Effector memory CD8-positive, alpha-beta T cell (primary cell): ENCODE data around the gene SPDYE6.

ENCODE experiments used
- ATAC-seq: fragments of 150-1000 bp; cut with Tn5 transposase; replicated peaks from 2 replicates; pipeline ENCODE4 v1.10.0; 2021; ENCODE audit warnings: mild to moderate bottlenecking, moderate library complexity
- DNase-seq, 3 experiments: peaks; one replicate each; pipeline ENCODE4 v3.0.0; 2021
- H3K27ac Mint-ChIP-seq, 2 donors: one replicate each; pipeline ENCODE4 v1.8.0; 2022; ENCODE audit warnings: mild to moderate bottlenecking in 2 of 2, mixed read lengths in 2 of 2, moderate library complexity in 2 of 2
- H3K27me3 Mint-ChIP-seq, 2 donors: one replicate each; pipeline ENCODE4 v1.8.0; 2022; ENCODE audit warnings: mixed read lengths in 2 of 2
- H3K36me3 Mint-ChIP-seq: one replicate; pipeline ENCODE4 v1.8.0; 2022; ENCODE audit warnings: mild to moderate bottlenecking, moderate library complexity, mixed read lengths; ENCODE audit not compliant: insufficient read depth
- H3K4me1 Mint-ChIP-seq, 2 donors: one replicate each; pipeline ENCODE4 v1.8.0; 2022; ENCODE audit warnings: low read depth in 2 of 2, mixed read lengths in 2 of 2
- H3K4me3 Mint-ChIP-seq, 2 donors: one replicate each; pipeline ENCODE4 v1.8.0; 2022; ENCODE audit warnings: mild to moderate bottlenecking in 2 of 2, mixed read lengths in 2 of 2, moderate library complexity in 2 of 2
- H3K9me3 Mint-ChIP-seq, 2 donors: one replicate each; pipeline ENCODE4 v1.8.0; 2022; ENCODE audit warnings: mixed read lengths in 2 of 2

Gene SPDYE6

DNA sequence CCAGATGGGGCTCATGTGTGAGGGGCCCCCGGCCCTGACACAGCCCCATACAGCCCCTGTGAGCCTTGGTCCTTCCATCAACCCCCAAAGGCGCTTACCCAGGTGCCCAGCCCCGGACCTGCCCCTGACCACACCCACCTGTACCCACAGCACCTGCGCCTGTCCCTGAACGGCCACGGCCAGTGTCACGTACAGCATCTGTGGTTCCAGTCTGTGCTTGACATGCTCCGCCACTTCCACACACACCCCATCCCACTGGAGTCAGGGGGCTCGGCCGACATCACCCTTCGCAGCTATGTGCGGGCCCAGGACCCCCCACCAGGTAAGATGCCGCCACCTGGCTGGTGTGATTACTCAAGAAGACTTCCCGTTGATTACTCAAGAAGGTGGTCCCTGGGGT lies 36.1 kb downstream of the SPDYE6 start:
- Mint-ChIP-seq H3K4me3 (no peak overlapping the region), H3K27ac (no peak overlapping the region), H3K27me3 (peaks cover 6 to 38% of the 10 kb centered on the region in 2 donors), H3K9me3 (no peaks in the 10 kb centered on the region), H3K36me3 (peaks cover 4% of the 10 kb centered on the region), H3K4me1 (peaks cover 0 to 4% of the 10 kb centered on the region in 2 donors)
- DNase-seq, result no peak
- ATAC-seq, result no peak

DNA sequence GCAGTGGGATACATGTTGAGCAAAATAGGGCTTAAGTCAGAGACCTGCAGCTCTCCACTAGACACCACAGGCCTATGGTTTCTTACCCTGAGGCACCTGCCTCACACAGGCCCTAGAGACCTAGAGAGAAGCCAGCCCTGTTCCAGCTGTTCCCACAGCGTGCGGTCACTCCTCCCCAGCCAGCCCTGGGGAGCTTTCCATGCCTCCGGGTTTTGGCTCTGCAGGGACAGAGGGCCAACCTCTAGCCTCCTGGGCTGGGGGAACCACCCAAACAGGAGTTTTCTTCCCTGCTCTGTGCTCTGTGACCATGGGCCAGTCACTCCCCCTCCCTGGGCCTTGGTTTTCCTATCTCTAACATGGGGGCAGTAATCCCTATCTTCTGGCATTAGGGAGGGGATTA lies 36.6 kb downstream of the SPDYE6 start:
- ATAC-seq, result no peak
- no peak overlapping the region for H3K27ac Mint-ChIP-seq
- peaks cover 4% of the 10 kb centered on the region for H3K36me3 Mint-ChIP-seq
- peaks cover 0 to 4% of the 10 kb centered on the region in 2 donors for H3K4me1 Mint-ChIP-seq
- no peak for DNase-seq
- peaks cover 6 to 38% of the 10 kb centered on the region in 2 donors for H3K27me3 Mint-ChIP-seq
- no peak overlapping the region for H3K4me3 Mint-ChIP-seq
- no peaks in the 10 kb centered on the region for H3K9me3 Mint-ChIP-seq

DNA sequence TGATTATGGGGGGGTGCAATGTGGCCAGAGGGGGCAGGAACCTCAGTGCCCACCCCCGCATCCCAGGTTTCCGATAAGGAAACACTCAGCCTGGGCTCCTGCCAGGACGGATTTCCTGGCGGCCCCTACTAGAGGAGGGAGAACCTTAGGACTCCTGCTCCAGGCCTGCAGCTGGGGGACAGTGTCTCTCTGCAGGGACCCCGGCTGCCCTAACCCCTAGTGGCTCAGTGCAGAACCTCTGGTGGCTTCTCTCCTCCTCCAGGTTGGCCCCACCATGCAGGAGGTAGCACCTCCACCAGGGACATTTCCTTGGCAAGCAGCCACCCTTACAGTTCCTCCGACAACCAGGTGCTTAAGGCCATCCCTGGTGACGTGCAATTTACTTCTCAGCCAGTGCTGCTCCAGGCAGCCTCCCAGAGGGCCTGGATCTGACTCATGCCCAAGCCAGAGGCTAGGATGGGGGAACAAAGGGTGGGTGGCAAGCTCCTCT lies 37.7 kb downstream of the SPDYE6 start:
- Mint-ChIP-seq H3K27me3 (peaks cover 6 to 29% of the 10 kb centered on the region in 2 donors), H3K9me3 (no peaks in the 10 kb centered on the region), H3K36me3 (peaks cover 4% of the 10 kb centered on the region), H3K27ac (no peak overlapping the region), H3K4me3 (no peak overlapping the region), H3K4me1 (peaks cover 0 to 4% of the 10 kb centered on the region in 2 donors)
- DNase-seq (no peak), ATAC-seq (no peak)

DNA sequence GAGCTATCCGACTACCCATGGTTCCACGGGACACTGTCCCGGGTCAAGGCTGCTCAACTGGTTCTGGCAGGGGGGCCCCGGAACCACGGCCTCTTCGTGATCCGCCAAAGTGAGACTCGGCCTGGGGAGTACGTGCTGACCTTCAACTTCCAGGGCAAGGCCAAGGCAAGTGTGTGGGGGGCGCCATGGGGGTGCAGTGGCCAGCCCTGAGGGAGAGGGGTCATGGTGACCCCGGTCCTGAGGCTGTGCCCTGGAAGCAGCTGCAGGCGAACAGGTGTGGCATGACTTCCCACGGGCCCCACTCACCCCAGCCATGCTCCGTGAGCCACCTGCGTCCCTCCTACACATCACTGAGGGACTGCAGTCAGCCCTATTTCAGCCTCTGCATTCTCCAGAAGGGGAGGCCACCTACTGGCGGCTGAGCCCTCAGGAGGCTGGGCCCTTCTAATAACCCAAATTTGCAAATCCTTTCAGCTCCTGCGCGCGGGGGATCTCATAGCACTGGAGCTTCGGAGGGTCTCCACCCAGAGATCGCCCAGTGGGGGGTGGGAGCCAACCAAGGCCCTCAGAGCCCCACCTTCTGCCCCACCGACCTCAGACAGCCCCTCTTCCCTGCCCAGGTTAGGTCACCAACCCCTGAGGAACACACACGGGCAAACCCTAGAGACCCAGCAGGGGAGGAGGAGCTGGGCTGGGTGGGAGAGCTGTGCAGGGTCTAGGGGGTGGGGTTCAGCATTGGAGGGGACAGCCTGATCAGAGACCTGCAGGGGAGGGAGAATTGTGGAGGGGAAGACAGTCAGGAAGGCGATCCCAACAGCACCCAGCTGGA lies 38.8 kb downstream of the SPDYE6 start:
- DNase-seq (no peak), ATAC-seq (no peak)
- Mint-ChIP-seq H3K27me3 (peaks cover 2 to 20% of the 10 kb centered on the region in 2 donors), H3K4me3 (no peak overlapping the region), H3K9me3 (no peaks in the 10 kb centered on the region), H3K27ac (no peak overlapping the region), H3K4me1 (peaks cover 0 to 4% of the 10 kb centered on the region in 2 donors), H3K36me3 (peaks cover 4% of the 10 kb centered on the region)

GRCh38 chr7:102313997-102314780 lies 42.1 kb downstream of the SPDYE6 start:
- no peak overlapping the region for H3K27ac Mint-ChIP-seq
- ATAC-seq (no peak), DNase-seq (no peak)
- H3K4me1 Mint-ChIP-seq, result no peaks in the 10 kb centered on the region
- H3K4me3 Mint-ChIP-seq, result no peak overlapping the region
- H3K36me3 Mint-ChIP-seq, result peaks cover 4% of the 10 kb centered on the region
- H3K27me3 Mint-ChIP-seq, result no peaks in the 10 kb centered on the region
- no peaks in the 10 kb centered on the region for H3K9me3 Mint-ChIP-seq

- Mint-ChIP-seq H3K27ac (no peak overlapping the region), H3K9me3 (no peaks in the 10 kb centered on the region), H3K4me1 (peaks cover 0 to 1% of the 10 kb centered on the region in 2 donors), H3K4me3 (no peak overlapping the region), H3K36me3 (peaks cover 7% of the 10 kb centered on the region), H3K27me3 (no peaks in the 10 kb centered on the region)
- no peak for DNase-seq
- no peak for ATAC-seq
Observed at GRCh38 chr7:102312317-102312716, 43.9 kb downstream of the SPDYE6 start.

DNA sequence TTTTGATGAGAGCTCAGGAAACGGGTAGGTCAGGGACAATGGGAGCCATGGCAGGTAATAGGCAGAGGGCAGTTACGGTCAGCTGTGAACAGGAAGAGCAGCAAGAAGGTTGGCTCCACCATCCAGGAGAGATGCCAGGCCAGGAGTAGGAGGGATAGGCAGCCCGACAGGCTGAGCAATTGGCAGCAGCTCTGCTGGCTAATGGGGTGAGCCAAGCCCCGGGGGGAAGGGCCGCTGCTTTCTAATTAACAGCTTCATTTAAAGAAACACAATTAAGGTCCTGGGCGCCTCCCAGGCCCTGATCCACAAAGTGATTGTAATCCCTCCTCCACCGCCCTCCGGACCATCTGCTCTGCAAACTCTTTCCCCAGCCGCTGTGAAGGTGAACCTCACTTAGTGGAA lies 45.8 kb downstream of the SPDYE6 start:
- DNase-seq (no peak), ATAC-seq (no peak)
- no peak overlapping the region for H3K4me3 Mint-ChIP-seq
- H3K27me3 Mint-ChIP-seq, result no peaks in the 10 kb centered on the region
- H3K4me1 Mint-ChIP-seq, result peaks cover 5 to 17% of the 10 kb centered on the region in 2 donors
- no peaks in the 10 kb centered on the region for H3K9me3 Mint-ChIP-seq
- H3K27ac Mint-ChIP-seq, result no peak overlapping the region
- H3K36me3 Mint-ChIP-seq, result peaks cover 11% of the 10 kb centered on the region

DNA sequence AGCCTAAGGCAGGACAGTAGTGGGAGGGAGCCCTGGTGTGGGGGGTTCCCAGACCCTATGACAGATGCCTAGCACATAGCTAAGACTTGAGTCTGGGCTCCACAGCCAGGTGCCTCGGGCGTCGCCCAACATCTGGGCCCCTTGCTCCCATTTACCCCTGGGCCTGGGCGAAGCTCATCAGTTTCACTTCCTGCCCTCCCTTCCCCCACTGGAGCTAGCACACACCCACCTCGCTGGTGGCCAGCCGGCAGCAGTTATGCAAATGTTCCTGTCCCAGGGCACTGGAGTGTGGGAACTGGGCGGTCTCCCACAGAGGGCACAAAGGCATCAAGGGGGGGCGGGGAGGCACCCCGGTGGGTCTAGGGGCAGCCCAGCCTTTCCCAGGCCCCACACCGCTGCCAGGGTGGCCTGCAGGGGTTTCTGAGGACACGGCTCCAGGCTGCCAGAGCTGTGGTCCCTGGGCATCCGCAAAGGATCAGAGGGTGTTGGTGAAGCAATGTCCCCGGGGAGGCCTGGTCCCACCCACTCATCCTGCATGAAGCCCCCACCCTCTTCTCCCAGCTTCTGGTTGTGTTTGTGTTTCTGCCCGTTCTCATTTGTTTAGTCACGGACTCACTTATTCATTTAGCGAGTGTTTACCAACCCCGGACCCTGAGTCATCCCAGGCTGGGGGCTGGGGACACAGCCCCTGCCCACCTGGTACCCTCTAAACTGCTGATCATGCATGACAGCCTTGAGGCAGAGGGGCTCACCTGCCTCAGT lies 49.1 kb downstream of the SPDYE6 start:
- peaks cover 11% of the 10 kb centered on the region for H3K36me3 Mint-ChIP-seq
- ATAC-seq (peak; percentile 61), DNase-seq (no peak)
- no peaks in the 10 kb centered on the region for H3K9me3 Mint-ChIP-seq
- peaks cover 10 to 18% of the 10 kb centered on the region in 2 donors for H3K4me1 Mint-ChIP-seq
- H3K27me3 Mint-ChIP-seq, result no peaks in the 10 kb centered on the region
- H3K4me3 Mint-ChIP-seq, result peak overlapping the region; percentile 55 to 64
- H3K27ac Mint-ChIP-seq, result peak overlapping the region; percentile 80 to 85

- Mint-ChIP-seq H3K27ac (peak overlapping the region; percentile 79 to 85), H3K4me3 (peak overlapping the region; percentile 55 to 64), H3K27me3 (no peaks in the 10 kb centered on the region), H3K36me3 (peaks cover 11% of the 10 kb centered on the region), H3K9me3 (no peaks in the 10 kb centered on the region), H3K4me1 (peaks cover 10 to 18% of the 10 kb centered on the region in 2 donors)
- DNase-seq (no peak), ATAC-seq (peak; percentile 69)
Observed at GRCh38 chr7:102305414-102306268, 50.6 kb downstream of the SPDYE6 start.

- Mint-ChIP-seq H3K4me3 (no peak overlapping the region), H3K9me3 (no peaks in the 10 kb centered on the region), H3K27me3 (no peaks in the 10 kb centered on the region), H3K36me3 (peaks cover 11% of the 10 kb centered on the region), H3K27ac (no peak overlapping the region), H3K4me1 (peaks cover 10 to 18% of the 10 kb centered on the region in 2 donors)
- no peak for DNase-seq
- ATAC-seq, result no peak
Observed at GRCh38 chr7:102304668-102305067, 51.6 kb downstream of the SPDYE6 start.

DNA sequence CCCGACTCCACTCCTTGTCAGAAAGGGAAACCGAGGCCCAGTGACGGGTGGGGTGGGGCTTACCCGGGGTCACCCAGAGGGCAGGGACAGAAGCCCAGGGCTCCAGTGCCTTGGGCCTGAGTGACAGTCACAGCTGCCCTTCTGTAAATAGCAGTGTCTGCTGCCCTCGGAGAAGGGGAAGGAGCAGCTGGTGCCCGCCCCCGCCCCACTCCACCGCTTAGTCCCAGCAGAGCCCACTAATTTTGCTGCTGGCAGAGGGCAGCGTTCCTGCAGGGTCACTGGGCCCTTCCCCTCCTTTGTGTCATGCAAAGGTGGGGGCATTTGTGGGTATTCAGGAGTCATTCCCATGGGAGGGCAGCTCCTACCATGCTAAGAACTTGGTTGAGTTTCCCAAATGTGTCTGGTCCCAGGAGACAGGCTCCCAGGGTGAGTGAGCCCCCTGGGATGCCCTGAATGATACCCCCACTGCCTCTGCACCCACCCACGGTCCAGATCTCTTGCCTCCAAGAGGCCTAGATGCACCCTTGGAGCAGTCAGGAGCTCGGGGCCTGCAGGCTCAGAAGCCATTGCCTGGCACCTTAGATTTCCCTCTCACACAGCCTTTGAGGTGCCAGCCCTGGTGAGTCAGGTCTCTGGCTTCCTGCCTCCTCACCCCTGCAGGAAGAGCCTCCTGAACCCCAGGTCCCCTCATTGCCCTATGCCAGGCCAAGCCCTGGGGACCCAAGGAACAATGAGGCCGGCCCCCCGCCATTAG lies 52.4 kb downstream of the SPDYE6 start:
- peak; percentile 28 for ATAC-seq
- H3K27me3 Mint-ChIP-seq, result no peaks in the 10 kb centered on the region
- H3K27ac Mint-ChIP-seq, result no peak overlapping the region
- peaks cover 11% of the 10 kb centered on the region for H3K36me3 Mint-ChIP-seq
- DNase-seq, result no peak
- no peak overlapping the region for H3K4me3 Mint-ChIP-seq
- no peaks in the 10 kb centered on the region for H3K9me3 Mint-ChIP-seq
- H3K4me1 Mint-ChIP-seq, result peaks cover 10 to 18% of the 10 kb centered on the region in 2 donors

DNA sequence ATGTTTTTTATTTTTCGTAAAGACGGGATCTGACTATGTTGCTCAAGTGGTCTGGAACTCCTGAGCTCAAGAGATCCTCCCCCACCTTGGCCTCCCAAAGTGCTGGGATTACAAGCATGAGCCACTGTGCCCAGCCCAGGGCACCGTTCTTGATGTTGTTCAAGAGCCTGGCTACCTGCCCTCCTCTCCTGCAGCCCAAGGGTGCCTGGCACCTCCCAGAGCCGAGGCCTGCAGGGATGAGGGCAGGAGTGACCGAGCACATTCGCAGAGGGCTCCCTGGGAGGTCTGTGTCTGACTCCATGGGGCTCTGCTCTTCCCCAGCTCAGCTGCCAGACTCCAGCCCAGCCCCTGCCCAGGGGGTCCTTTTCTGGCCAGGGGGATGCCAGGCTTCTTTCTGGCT lies 54.2 kb downstream of the SPDYE6 start:
- Mint-ChIP-seq H3K4me1 (peaks cover 10 to 14% of the 10 kb centered on the region in 2 donors), H3K27ac (no peak overlapping the region), H3K9me3 (no peaks in the 10 kb centered on the region), H3K36me3 (peaks cover 5% of the 10 kb centered on the region), H3K4me3 (no peak overlapping the region), H3K27me3 (peaks cover 0 to 11% of the 10 kb centered on the region in 2 donors)
- DNase-seq (no peak), ATAC-seq (no peak)
